Measurements from ENCODE around the gene FABP2.

- TF ChIP-seq CTCF (IDR thresholded peaks at IDR 0.05; ENCODE audit: insufficient read depth, low read length, poor library complexity, severe bottlenecking) (no peak), EZH2phosphoT487 (conservative IDR thresholded peaks at IDR 0.05; ENCODE audit: low read length) (no peak)
Measured at GRCh38 chr4:119304431-119304830, 17.5 kb downstream of the FABP2 start.
